ENCODE data around the gene SLC38A3.

Gene SLC38A3

DNA sequence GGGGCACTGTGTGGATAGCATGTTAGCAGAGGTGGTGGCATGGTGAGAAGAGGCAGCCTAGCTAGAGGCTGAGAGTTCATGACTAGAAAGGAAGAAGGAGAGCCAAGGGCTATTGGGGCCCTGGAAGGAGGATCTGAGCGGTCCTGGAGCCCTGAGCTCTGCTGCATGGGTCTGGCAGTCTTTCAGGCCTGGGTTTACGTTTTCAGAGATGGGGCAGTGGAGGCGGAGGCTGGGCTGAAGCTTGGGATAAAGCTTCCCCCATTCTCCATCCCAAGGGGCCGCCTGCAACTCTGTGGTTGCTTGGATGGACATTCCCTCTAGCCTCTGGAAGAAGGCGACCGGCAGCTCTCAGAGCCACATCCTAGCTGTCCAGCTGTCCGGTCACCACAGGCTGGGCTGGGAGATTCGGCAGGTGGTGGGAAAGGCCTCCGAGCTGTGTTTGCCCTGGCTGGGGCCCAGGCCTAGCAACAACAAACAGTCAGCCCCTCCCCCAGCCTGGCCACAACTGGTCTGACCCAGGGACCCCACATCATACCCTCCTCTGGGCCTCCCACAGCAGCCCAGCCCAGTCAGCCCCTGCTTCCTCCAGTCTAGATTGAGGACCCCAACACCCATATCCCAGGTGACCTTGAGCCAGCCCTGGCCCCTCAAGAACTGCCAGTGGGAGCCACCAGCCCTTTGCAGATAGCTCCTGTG lies 1.8 kb upstream of the SLC38A3 start:
- H4K91ac ChIP-seq (ENCODE audit: low read depth, low read length, poor library complexity), result no peak overlapping the region
- no peak overlapping the region for H3K23ac ChIP-seq (ENCODE audit: low read depth, low read length, poor library complexity)
- H2BK12ac ChIP-seq (ENCODE audit: low read length), result no peak overlapping the region
- no peak overlapping the region for H4K8ac ChIP-seq (ENCODE audit: low read depth, low read length)
- peak overlapping the region; percentile 74 for H3K18ac ChIP-seq (ENCODE audit: low read length)
- peaks cover 1% of the 10 kb centered on the region for H3K79me1 ChIP-seq (ENCODE audit: low read depth, low read length)
- no peaks in the 10 kb centered on the region for H3K36me3 ChIP-seq (replicated peaks in 1 of 2; ENCODE audit: control insufficient read depth in 2 of 2, insufficient read depth in 2 of 2, low read length in 2 of 2)
- H3K4ac ChIP-seq (ENCODE audit: low read length), result no peak overlapping the region
- H2AK5ac ChIP-seq (ENCODE audit: low read depth, low read length), result peak overlapping the region; percentile 53
- H3K4me3 ChIP-seq (ENCODE audit: low read length in 2 of 2), result no peak overlapping the region
- H3K9me3 ChIP-seq (replicated peaks in 1 of 2; ENCODE audit: control insufficient read depth in 2 of 2, insufficient read depth in 1 of 2, low read depth in 1 of 2, low read length in 2 of 2), result no peaks in the 10 kb centered on the region
- DNase-seq (ENCODE audit: low spot score), result no peak
- no peak overlapping the region for H3K9ac ChIP-seq (ENCODE audit: low read depth, low read length, poor library complexity)
- WGBS, 2 donors (ENCODE audit: extremely low coverage in 2 of 2, insufficient read length in 2 of 2, insufficient replicate concordance in 1 of 2), result no CpG with 5 or more reads among the region's 9 CpGs
- peaks cover 11 to 30% of the 10 kb centered on the region in 2 donors for H3K4me1 ChIP-seq (ENCODE audit: control insufficient read depth in 2 of 2, insufficient read depth in 1 of 2, low read depth in 1 of 2, low read length in 2 of 2)
- H3K4me2 ChIP-seq (ENCODE audit: insufficient read depth, low read length, poor library complexity, severe bottlenecking), result no peak overlapping the region
- H2BK15ac ChIP-seq (ENCODE audit: low read length), result peak overlapping the region; percentile 95
- H3K14ac ChIP-seq (ENCODE audit: low read length), result no peak overlapping the region
- peaks cover 7 to 73% (median 20%) of the 10 kb centered on the region in 3 experiments for H3K27me3 ChIP-seq (ENCODE audit: control insufficient read depth in 3 of 3, insufficient read depth in 3 of 3, low read depth in 1 of 3, low read length in 3 of 3)
- peak overlapping the region; percentile 24 for H2AFZ ChIP-seq (ENCODE audit: low read length)
- H2BK120ac ChIP-seq (ENCODE audit: low read depth, low read length), result no peak overlapping the region
- H2BK5ac ChIP-seq (ENCODE audit: low read length), result no peak overlapping the region
- H3K27ac ChIP-seq (replicated peaks; ENCODE audit: low read length), result no peak overlapping the region

DNA sequence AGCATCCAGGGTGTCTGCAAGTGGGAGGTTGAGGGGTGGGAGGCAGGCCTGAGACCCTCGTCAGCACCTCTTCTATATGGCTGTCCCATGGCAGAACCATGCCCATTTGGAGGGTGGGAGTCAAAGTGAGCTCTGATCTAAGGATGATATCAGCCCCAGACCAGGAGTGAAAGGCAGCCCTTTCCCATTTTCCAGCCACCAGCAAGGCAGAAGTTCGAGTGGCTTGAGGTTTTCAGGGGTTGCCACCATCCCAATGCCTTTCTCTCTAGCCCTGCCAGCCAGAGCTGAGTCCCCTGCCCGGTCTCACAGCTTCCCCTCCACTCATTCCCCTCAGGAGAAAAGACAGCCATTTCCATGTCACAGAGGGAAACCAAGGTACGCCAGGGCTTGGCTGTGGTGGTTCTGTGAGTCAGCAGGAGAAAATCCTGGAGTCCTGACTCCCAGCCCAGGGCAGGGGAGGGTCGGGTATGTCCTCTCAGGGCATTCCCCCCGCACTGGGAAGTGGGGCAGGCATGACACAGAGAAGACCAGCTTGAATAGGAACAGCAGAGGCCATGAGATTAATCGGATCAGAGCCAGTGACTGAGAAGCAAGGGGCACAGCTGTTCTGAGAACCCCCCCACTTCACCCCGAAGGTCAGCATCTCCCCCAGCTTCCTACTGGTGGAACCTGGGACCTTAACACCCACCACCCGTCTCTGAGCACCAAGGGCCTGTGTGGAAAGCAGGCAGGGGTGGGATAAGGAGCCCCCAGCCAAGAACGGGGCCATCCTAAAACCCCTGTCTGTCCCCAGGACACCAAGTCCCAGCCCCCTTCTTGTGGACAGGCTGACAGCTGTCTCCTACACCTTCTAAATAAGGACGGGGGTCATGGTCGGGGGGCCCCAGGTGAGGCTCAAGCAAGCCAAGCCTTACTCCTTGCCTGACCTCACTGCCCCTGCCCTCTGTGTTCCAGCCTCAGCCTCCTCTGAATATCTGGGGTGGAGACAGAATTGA lies 965 bp upstream of the SLC38A3 start:
- H3K27ac ChIP-seq (replicated peaks; ENCODE audit: low read length), result no peak overlapping the region
- peak overlapping the region; percentile 8 for H2BK15ac ChIP-seq (ENCODE audit: low read length)
- H3K18ac ChIP-seq (ENCODE audit: low read length), result peak overlapping the region; percentile 40
- no peaks in the 10 kb centered on the region for H3K9me3 ChIP-seq (replicated peaks in 1 of 2; ENCODE audit: control insufficient read depth in 2 of 2, insufficient read depth in 1 of 2, low read depth in 1 of 2, low read length in 2 of 2)
- H2BK5ac ChIP-seq (ENCODE audit: low read length), result peak overlapping the region; percentile 2
- H3K9ac ChIP-seq (ENCODE audit: low read depth, low read length, poor library complexity), result peak overlapping the region; percentile 56
- no peak overlapping the region for H4K91ac ChIP-seq (ENCODE audit: low read depth, low read length, poor library complexity)
- H2AK5ac ChIP-seq (ENCODE audit: low read depth, low read length), result peak overlapping the region; percentile 53
- no peak overlapping the region for H3K14ac ChIP-seq (ENCODE audit: low read length)
- peak overlapping the region; percentile 99 for H2AFZ ChIP-seq (ENCODE audit: low read length)
- H3K36me3 ChIP-seq (replicated peaks in 1 of 2; ENCODE audit: control insufficient read depth in 2 of 2, insufficient read depth in 2 of 2, low read length in 2 of 2), result no peaks in the 10 kb centered on the region
- no peak overlapping the region for H3K23ac ChIP-seq (ENCODE audit: low read depth, low read length, poor library complexity)
- peaks cover 1% of the 10 kb centered on the region for H3K79me1 ChIP-seq (ENCODE audit: low read depth, low read length)
- H2BK120ac ChIP-seq (ENCODE audit: low read depth, low read length), result no peak overlapping the region
- no peak overlapping the region for H3K4me3 ChIP-seq (ENCODE audit: low read length in 2 of 2)
- no peak overlapping the region for H3K4ac ChIP-seq (ENCODE audit: low read length)
- H2BK12ac ChIP-seq (ENCODE audit: low read length), result peak overlapping the region; percentile 24
- H3K27me3 ChIP-seq (ENCODE audit: control insufficient read depth in 3 of 3, insufficient read depth in 3 of 3, low read depth in 1 of 3, low read length in 3 of 3), result peaks cover 7 to 82% (median 20%) of the 10 kb centered on the region in 3 experiments
- peaks cover 18 to 30% of the 10 kb centered on the region in 2 donors for H3K4me1 ChIP-seq (ENCODE audit: control insufficient read depth in 2 of 2, insufficient read depth in 1 of 2, low read depth in 1 of 2, low read length in 2 of 2)
- H3K4me2 ChIP-seq (ENCODE audit: insufficient read depth, low read length, poor library complexity, severe bottlenecking), result no peak overlapping the region
- no peak for DNase-seq (ENCODE audit: low spot score)
- WGBS, 2 donors (ENCODE audit: extremely low coverage in 2 of 2, insufficient read length in 2 of 2, insufficient replicate concordance in 1 of 2), result no CpG with 5 or more reads among the region's 12 CpGs
- no peak overlapping the region for H4K8ac ChIP-seq (ENCODE audit: low read depth, low read length)

DNA sequence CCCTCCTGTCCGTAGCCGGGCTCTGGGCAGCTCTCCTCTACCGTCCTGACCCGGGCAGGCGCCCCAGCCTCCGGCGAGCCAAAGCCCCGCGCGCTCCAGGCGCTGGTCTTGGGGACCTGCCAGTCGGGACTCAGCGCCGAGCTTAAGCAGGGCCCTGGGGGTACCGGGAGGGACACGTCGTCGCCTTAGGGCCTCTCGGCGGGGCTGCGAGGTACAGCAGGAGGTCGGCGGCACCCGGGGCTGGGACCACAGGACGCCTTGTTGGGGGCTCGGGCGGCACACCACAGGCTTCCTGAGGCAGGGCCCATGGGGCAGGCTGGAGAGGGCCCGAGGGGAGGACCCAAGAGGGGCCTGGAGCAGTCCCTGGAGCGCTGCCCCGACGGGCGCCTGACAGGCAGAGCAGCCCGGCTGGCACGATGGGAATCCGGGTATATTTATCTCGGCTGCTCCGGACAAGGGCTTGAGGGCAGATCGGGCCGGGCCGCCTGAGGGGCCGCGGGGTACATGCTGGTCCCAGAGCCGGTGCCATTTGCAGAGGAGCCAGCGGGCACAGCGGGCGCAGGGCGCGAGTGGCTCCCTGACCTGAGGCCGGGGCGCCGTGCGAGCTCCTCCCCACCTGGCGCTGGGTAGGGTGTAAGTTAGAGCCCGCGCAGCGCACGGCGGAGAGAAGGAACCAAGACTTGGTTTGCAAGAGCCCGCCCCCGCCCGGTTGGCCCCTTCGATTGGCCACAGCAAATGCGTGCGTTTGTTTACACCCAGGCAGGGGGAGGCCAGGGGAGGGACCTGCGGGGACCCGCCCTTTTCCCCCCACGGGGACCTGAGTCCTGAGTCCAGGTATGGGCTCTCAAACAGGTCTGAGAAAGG lies 574 bp downstream of the SLC38A3 start:
- no peak overlapping the region for H2BK5ac ChIP-seq (ENCODE audit: low read length)
- no peak overlapping the region for H3K27ac ChIP-seq (replicated peaks; ENCODE audit: low read length)
- peak overlapping the region; percentile 95 for H3K18ac ChIP-seq (ENCODE audit: low read length)
- H3K79me1 ChIP-seq (ENCODE audit: low read depth, low read length), result peaks cover 1% of the 10 kb centered on the region
- H3K4ac ChIP-seq (ENCODE audit: low read length), result no peak overlapping the region
- peak overlapping the region; percentile 99 for H2AFZ ChIP-seq (ENCODE audit: low read length)
- no peak overlapping the region for H3K14ac ChIP-seq (ENCODE audit: low read length)
- no peak overlapping the region for H2BK12ac ChIP-seq (ENCODE audit: low read length)
- peak overlapping the region; percentile 52 to 85 for H3K4me3 ChIP-seq (ENCODE audit: low read length in 2 of 2)
- H3K4me1 ChIP-seq (ENCODE audit: control insufficient read depth in 2 of 2, insufficient read depth in 1 of 2, low read depth in 1 of 2, low read length in 2 of 2), result peaks cover 18 to 30% of the 10 kb centered on the region in 2 donors
- no peak overlapping the region for H2BK120ac ChIP-seq (ENCODE audit: low read depth, low read length)
- H3K9me3 ChIP-seq (replicated peaks in 1 of 2; ENCODE audit: control insufficient read depth in 2 of 2, insufficient read depth in 1 of 2, low read depth in 1 of 2, low read length in 2 of 2), result no peaks in the 10 kb centered on the region
- H4K8ac ChIP-seq (ENCODE audit: low read depth, low read length), result no peak overlapping the region
- H2AK5ac ChIP-seq (ENCODE audit: low read depth, low read length), result peak overlapping the region; percentile 60
- H3K36me3 ChIP-seq (replicated peaks in 1 of 2; ENCODE audit: control insufficient read depth in 2 of 2, insufficient read depth in 2 of 2, low read length in 2 of 2), result no peaks in the 10 kb centered on the region
- H3K27me3 ChIP-seq (ENCODE audit: control insufficient read depth in 3 of 3, insufficient read depth in 3 of 3, low read depth in 1 of 3, low read length in 3 of 3), result peaks cover 7 to 95% (median 20%) of the 10 kb centered on the region in 3 experiments
- H4K91ac ChIP-seq (ENCODE audit: low read depth, low read length, poor library complexity), result no peak overlapping the region
- peak overlapping the region; percentile 100 for H3K4me2 ChIP-seq (ENCODE audit: insufficient read depth, low read length, poor library complexity, severe bottlenecking)
- H3K9ac ChIP-seq (ENCODE audit: low read depth, low read length, poor library complexity), result peak overlapping the region; percentile 91
- DNase-seq (ENCODE audit: low spot score), result no peak
- peak overlapping the region; percentile 36 for H3K23ac ChIP-seq (ENCODE audit: low read depth, low read length, poor library complexity)
- peak overlapping the region; percentile 3 for H2BK15ac ChIP-seq (ENCODE audit: low read length)
- no CpG with 5 or more reads among the region's 67 CpGs for WGBS, 2 donors (ENCODE audit: extremely low coverage in 2 of 2, insufficient read length in 2 of 2, insufficient replicate concordance in 1 of 2)
